Airway epithelial cell (primary cell): ENCODE data around the gene VPS13D. TPM values are rescaled to one million over a fixed set of nuclear protein-coding genes. Genes with fewer than 3 reads are reported as not detected.

ENCODE experiments used
- total RNA-seq: library from RNA; depleted of rRNA; stranded (reverse); fragments of >200 nt; gene quantifications from 2 replicates; pipeline ENCODE4 v1.2.3, GENCODE V29; 2015

Gene VPS13D, protein sequence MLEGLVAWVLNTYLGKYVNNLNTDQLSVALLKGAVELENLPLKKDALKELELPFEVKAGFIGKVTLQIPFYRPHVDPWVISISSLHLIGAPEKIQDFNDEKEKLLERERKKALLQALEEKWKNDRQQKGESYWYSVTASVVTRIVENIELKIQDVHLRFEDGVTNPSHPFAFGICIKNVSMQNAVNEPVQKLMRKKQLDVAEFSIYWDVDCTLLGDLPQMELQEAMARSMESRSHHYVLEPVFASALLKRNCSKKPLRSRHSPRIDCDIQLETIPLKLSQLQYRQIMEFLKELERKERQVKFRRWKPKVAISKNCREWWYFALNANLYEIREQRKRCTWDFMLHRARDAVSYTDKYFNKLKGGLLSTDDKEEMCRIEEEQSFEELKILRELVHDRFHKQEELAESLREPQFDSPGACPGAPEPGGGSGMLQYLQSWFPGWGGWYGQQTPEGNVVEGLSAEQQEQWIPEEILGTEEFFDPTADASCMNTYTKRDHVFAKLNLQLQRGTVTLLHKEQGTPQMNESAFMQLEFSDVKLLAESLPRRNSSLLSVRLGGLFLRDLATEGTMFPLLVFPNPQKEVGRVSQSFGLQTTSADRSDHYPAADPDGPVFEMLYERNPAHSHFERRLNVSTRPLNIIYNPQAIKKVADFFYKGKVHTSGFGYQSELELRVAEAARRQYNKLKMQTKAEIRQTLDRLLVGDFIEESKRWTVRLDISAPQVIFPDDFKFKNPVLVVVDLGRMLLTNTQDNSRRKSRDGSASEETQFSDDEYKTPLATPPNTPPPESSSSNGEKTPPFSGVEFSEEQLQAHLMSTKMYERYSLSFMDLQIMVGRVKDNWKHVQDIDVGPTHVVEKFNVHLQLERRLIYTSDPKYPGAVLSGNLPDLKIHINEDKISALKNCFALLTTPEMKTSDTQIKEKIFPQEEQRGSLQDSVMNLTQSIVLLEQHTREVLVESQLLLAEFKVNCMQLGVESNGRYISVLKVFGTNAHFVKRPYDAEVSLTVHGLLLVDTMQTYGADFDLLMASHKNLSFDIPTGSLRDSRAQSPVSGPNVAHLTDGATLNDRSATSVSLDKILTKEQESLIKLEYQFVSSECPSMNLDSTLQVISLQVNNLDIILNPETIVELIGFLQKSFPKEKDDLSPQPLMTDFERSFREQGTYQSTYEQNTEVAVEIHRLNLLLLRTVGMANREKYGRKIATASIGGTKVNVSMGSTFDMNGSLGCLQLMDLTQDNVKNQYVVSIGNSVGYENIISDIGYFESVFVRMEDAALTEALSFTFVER (N-terminal part only)
- 19.6 and 24.5 TPM in 2 replicates for total RNA-seq

GRCh38 chr1:12229835-12230548 is at the start of gene VPS13D:
Gene VPS13D, plus strand, starts transcription at chr1:12230030. Its CDS starts 4,237 bp downstream, at chr1:12234267.

Other genes with a start within 250 kb of the VPS13D start
- gene MFN2, start 249.6 kb upstream of the VPS13D start, total RNA-seq = 87.8 and 90.4 TPM in 2 replicates
- gene MIIP, start 210.5 kb upstream of the VPS13D start, total RNA-seq = 27.4 and 35.2 TPM in 2 replicates
- gene TNFRSF8, start 166.7 kb upstream of the VPS13D start, total RNA-seq = 0.09 TPM in 1 of 2 replicates, not detected in the other
- 0.07 TPM in 1 of 2 replicates, not detected in the other for gene TNFRSF1B, start 63.0 kb upstream of the VPS13D start, total RNA-seq